MM.1S (cell line): ENCODE measurements around the gene DENND2A.
"Not testable (repeated sequence)": the region's sequence is repeated elsewhere in the genome, so short reads cannot be mapped to it uniquely, and the experiment has no call there.

Experiments used
- EZH2 ChIP-seq: fragments of 300-600 bp; sonication (generic); optimal IDR thresholded peaks from 2 replicates; pipeline ENCODE3; 2017; ENCODE audit warnings: low read depth, mild to moderate bottlenecking, antibody characterized with exemption, low read length, mixed read lengths
- TF ChIP-seq, protein P1 (sequence below): fragments of 300-600 bp; sonication (generic); IDR thresholded peaks from 2 replicates; pipeline ENCODE4 v1.5.1; 2016; ENCODE audit warnings: antibody characterized with exemption, low read length, mixed read lengths

DNA sequence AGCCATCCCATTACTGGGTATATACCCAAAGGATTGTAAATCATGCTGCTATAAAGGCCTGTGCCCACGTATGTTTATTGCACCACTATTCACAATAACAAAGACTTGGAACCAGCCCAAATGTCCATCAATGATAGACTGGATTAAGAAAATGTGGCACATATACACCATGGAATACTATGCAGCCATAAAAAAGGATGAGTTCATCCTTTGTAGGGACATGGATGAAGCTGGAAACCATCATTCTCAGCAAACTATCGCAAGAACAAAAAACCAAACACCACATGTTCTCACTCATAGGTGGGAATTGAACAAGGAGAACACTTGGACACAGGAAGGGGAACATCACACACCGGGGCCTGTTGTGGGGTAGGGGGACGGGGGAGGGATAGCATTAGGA, 111.2 kb downstream of the DENND2A start:
- TF ChIP-seq, protein P1, sequence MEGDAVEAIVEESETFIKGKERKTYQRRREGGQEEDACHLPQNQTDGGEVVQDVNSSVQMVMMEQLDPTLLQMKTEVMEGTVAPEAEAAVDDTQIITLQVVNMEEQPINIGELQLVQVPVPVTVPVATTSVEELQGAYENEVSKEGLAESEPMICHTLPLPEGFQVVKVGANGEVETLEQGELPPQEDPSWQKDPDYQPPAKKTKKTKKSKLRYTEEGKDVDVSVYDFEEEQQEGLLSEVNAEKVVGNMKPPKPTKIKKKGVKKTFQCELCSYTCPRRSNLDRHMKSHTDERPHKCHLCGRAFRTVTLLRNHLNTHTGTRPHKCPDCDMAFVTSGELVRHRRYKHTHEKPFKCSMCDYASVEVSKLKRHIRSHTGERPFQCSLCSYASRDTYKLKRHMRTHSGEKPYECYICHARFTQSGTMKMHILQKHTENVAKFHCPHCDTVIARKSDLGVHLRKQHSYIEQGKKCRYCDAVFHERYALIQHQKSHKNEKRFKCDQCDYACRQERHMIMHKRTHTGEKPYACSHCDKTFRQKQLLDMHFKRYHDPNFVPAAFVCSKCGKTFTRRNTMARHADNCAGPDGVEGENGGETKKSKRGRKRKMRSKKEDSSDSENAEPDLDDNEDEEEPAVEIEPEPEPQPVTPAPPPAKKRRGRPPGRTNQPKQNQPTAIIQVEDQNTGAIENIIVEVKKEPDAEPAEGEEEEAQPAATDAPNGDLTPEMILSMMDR, result not testable (repeated sequence)
- not testable (repeated sequence) for TF ChIP-seq EZH2
